T-cell (primary cell): ENCODE data around the gene FREY1. TPM values are rescaled to one million over a fixed set of nuclear protein-coding genes. Genes with fewer than 3 reads are reported as not detected.
A peak's percentile ranks its signal among the peaks of the same experiment; 100 is the strongest.

Source experiments
- ATAC-seq, 4 experiments: fragments of 200-7000 bp in 3 of 4; fragments of 150-1000 bp in 1 of 4; cut with Tn5 transposase; replicated peaks in 1 of 4; 1 replicate in 3 of 4; 2 replicates in 1 of 4; pipeline ENCODE4 v1.10.0; 2021; ENCODE audit warnings: moderate library complexity in 3 of 4, mild to moderate bottlenecking in 2 of 4, moderate number of reproducible peaks in 1 of 4
- CTCF ChIA-PET, 2 donors: fragments of 300-600 bp; sonication (Branson Sonifier 250); formaldehyde crosslinking; loops; one replicate each; lab custom pipeline; 2022; ENCODE audit warnings: antibody characterized with exemption in 2 of 2; lab: Charles Lee
- POLR2A ChIA-PET, 2 donors: fragments of 300-600 bp; sonication (Branson Sonifier 250); formaldehyde crosslinking; loops; one replicate each; lab custom pipeline; 2022; ENCODE audit warnings: antibody characterized with exemption in 2 of 2; lab: Charles Lee
- DNase-seq, 35 experiments: peaks; one replicate each; pipeline versions ENCODE4 v3.0.0 to v3.0.0-alpha.2; 2013 to 2023
- H3K27ac ChIP-seq: one replicate; pipeline ENCODE4 v1.5.1; 2013; ENCODE audit warnings: low read length
- H3K27me3 ChIP-seq, 2 experiments: replicated peaks in 1 of 2; 1 replicate in 1 of 2; 2 replicates in 1 of 2; pipeline versions ENCODE4 v1.6.1 to v1.7.0; 2013; ENCODE audit warnings: low read length in 1 of 2, mixed read lengths in 1 of 2; ENCODE audit not compliant: control insufficient read depth in 2 of 2, insufficient read depth in 2 of 2; ENCODE audit errors: extremely low read depth in 1 of 2
- H3K36me3 ChIP-seq, 2 donors: 1 replicate in 1 of 2; 2 replicates in 1 of 2; pipeline versions ENCODE4 v1.6.1 to v1.7.0; 2013; ENCODE audit warnings: low read length in 1 of 2; ENCODE audit not compliant: control insufficient read depth in 2 of 2, insufficient read depth in 1 of 2; ENCODE audit errors: extremely low read depth in 1 of 2
- H3K4me1 ChIP-seq, 2 experiments: 1 replicate in 1 of 2; 2 replicates in 1 of 2; pipeline versions ENCODE4 v1.6.1 to v1.7.0; 2013; ENCODE audit warnings: low read length in 2 of 2, mixed read lengths in 1 of 2; ENCODE audit not compliant: insufficient read depth in 2 of 2, control insufficient read depth in 1 of 2; ENCODE audit errors: extremely low read depth in 1 of 2
- H3K4me3 ChIP-seq, 2 donors: 1 replicate in 1 of 2; 2 replicates in 1 of 2; pipeline versions ENCODE4 v1.5.1 to v1.7.0; 2013; ENCODE audit warnings: mild to moderate bottlenecking in 2 of 2, low read length in 1 of 2, moderate library complexity in 1 of 2; ENCODE audit not compliant: control insufficient read depth in 1 of 2; ENCODE audit errors: extremely low read depth in 1 of 2
- H3K9me3 ChIP-seq: 2 replicates; pipeline ENCODE4 v1.7.0; 2013
- H3K27ac Mint-ChIP-seq, 2 donors: one replicate each; pipeline ENCODE4 v1.8.0; 2020 to 2021; ENCODE audit warnings: mild to moderate bottlenecking in 2 of 2, mixed read lengths in 2 of 2
- H3K27me3 Mint-ChIP-seq, 2 donors: one replicate each; pipeline ENCODE4 v1.8.0; 2021 to 2022; ENCODE audit warnings: mixed read lengths in 2 of 2
- H3K36me3 Mint-ChIP-seq: one replicate; pipeline ENCODE4 v1.8.0; 2021; ENCODE audit warnings: mixed read lengths
- H3K4me1 Mint-ChIP-seq, 3 donors: one replicate each; pipeline ENCODE4 v1.8.0; 2020 to 2022; ENCODE audit warnings: mixed read lengths in 3 of 3, mild to moderate bottlenecking in 1 of 3
- H3K4me3 Mint-ChIP-seq, 3 donors: one replicate each; pipeline ENCODE4 v1.8.0; 2020 to 2022; ENCODE audit warnings: mild to moderate bottlenecking in 3 of 3, mixed read lengths in 3 of 3, moderate library complexity in 3 of 3
- H3K9me3 Mint-ChIP-seq, 3 donors: one replicate each; pipeline ENCODE4 v1.8.0; 2020 to 2022; ENCODE audit warnings: mixed read lengths in 3 of 3
- WGBS: methylation state at CpG from one replicate; pipeline ENCODE4 v1.1.5; 2013; ENCODE audit warnings: missing lambda C conversion rate; ENCODE audit not compliant: insufficient coverage; 5-methylcytosine and 5-hydroxymethylcytosine counted together
- total RNA-seq, 35 experiments: library from RNA in 6 of 35; stranded (reverse) in 6 of 35; fragments of 120-200 nt in 1 of 35; gene quantifications; one replicate each; pipeline versions ENCODE4 v1.2.1 to v1.2.4 and lab custom pipeline; 2013 to 2026

The FREY1 gene
- total RNA-seq, 5 donors from 2014 or later (not counting 1 experiment from before 2014, with no cell fraction given): 2.5 to 6.8 (median 4.6) TPM

- Histone ChIP-seq H3K4me1 (no peaks in the 10 kb centered on the region), H3K27ac (no peak overlapping the region), H3K27me3 (no peaks in the 10 kb centered on the region), H3K36me3 (peaks cover 15 to 80% of the 10 kb centered on the region in 2 donors), H3K9me3 (no peaks in the 10 kb centered on the region), H3K4me3 (no peak overlapping the region)
- no peak for DNase-seq
- ChIA-PET POLR2A (no interaction called here), CTCF (interaction anchor here in 1 of 2 donors (1.0 kb wide), 1 partner anchor 130 kb away, joined by 3 read pairs; no protein-coding TSS in a partner anchor)
- Mint-ChIP-seq H3K27ac (no peak overlapping the region), H3K9me3 (no peaks in the 10 kb centered on the region), H3K27me3 (no peaks in the 10 kb centered on the region), H3K36me3 (peaks cover 70% of the 10 kb centered on the region), H3K4me1 (peaks cover 0 to under 1% (median 0%) of the 10 kb centered on the region in 3 donors), H3K4me3 (no peak overlapping the region)
- ATAC-seq: no peak
- WGBS: 93% methylated on average over 3 of the region's 6 CpGs
Observed at GRCh38 chr11:45876401-45876800, 30.7 kb downstream of the FREY1 start.

DNA sequence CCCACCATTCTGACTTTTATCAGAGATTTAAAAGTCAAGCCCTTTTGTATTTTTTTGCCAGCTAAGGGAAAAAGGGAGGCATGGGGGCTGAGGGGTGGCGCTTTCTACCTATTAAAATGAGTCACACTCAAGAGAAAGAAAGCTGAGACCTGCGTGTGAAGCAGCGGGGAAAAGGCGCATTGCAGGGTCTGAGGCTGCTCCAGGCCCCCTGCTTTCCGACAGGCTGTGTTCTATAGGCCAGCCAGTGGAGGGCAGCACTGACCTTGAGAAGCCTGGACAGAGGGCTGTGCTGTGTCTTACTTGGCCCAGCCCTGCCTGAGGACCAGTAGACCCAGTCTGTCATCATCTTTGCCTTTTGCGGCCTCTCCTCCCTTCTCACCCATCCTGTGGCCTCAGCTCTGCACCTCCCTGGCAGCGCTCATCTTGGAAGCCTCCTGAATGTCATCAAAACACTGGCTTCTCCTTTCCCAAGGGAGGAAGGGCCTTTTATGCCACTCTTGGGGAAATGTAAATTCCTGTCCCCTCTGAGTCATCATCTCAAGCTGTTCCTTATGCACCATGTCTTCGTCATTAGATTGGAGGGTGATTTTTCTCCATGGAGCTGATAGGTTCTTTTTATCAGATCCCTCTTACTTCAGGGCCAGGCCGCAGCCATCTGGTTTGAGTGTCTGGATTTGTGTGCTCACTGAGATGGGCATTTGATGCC lies 34.3 kb downstream of the FREY1 start:
- no peaks in the 10 kb centered on the region for H3K27me3 ChIP-seq
- H3K9me3 ChIP-seq: no peaks in the 10 kb centered on the region
- H3K4me3 ChIP-seq: no peak overlapping the region
- ATAC-seq (peak in 2 of 4 experiments; percentile 41 to 44), DNase-seq (peak in 16 of 35 experiments; percentile 9 to 49 (median 18))
- 90% methylated on average over 6 of the region's 9 CpGs for WGBS
- Mint-ChIP-seq H3K4me3 (no peak overlapping the region), H3K27me3 (no peaks in the 10 kb centered on the region), H3K4me1 (peaks cover 0 to 8% (median 0%) of the 10 kb centered on the region in 3 donors), H3K9me3 (no peaks in the 10 kb centered on the region), H3K27ac (no peak overlapping the region), H3K36me3 (peaks cover 64% of the 10 kb centered on the region)
- no peak overlapping the region for H3K27ac ChIP-seq
- peaks cover 36 to 94% of the 10 kb centered on the region in 2 donors for H3K36me3 ChIP-seq
- ChIA-PET CTCF (interaction anchor here in 1 of 2 donors (1.3 to 1.6 kb wide), 2 partner anchors 22 to 134 kb away, joined by 3 to 6 read pairs; no protein-coding TSS in a partner anchor), POLR2A (interaction anchor here (0.6 to 1.0 kb wide), 3 partner anchors 13 to 222 kb away, joined by 3 to 7 read pairs (median 5); no protein-coding TSS in a partner anchor)
- H3K4me1 ChIP-seq: no peaks in the 10 kb centered on the region

GRCh38 chr11:45871638-45872037 lies 35.4 kb downstream of the FREY1 start:
- no peak overlapping the region for H3K4me3 Mint-ChIP-seq
- Histone ChIP-seq H3K36me3 (peaks cover 35 to 94% of the 10 kb centered on the region in 2 donors), H3K27ac (no peak overlapping the region), H3K4me3 (no peak overlapping the region), H3K9me3 (no peaks in the 10 kb centered on the region), H3K4me1 (no peaks in the 10 kb centered on the region), H3K27me3 (no peaks in the 10 kb centered on the region)
- no peak for ATAC-seq
- H3K36me3 Mint-ChIP-seq: peaks cover 62% of the 10 kb centered on the region
- WGBS: 100% methylated on average over 1 of the region's 2 CpGs
- CTCF ChIA-PET: interaction anchor here (0.8 to 1.6 kb wide), 2 partner anchors 16 to 135 kb away, joined by 4 to 6 read pairs; no protein-coding TSS in a partner anchor
- no peak overlapping the region for H3K27ac Mint-ChIP-seq
- POLR2A ChIA-PET: interaction anchor here in 1 of 2 donors (1.0 kb wide), 1 partner anchor 12 kb away, joined by 3 read pairs; no protein-coding TSS in a partner anchor
- H3K4me1 Mint-ChIP-seq: peaks cover 0 to 10% (median 0%) of the 10 kb centered on the region in 3 donors
- DNase-seq: no peak
- H3K27me3 Mint-ChIP-seq: no peaks in the 10 kb centered on the region
- no peaks in the 10 kb centered on the region for H3K9me3 Mint-ChIP-seq

DNA sequence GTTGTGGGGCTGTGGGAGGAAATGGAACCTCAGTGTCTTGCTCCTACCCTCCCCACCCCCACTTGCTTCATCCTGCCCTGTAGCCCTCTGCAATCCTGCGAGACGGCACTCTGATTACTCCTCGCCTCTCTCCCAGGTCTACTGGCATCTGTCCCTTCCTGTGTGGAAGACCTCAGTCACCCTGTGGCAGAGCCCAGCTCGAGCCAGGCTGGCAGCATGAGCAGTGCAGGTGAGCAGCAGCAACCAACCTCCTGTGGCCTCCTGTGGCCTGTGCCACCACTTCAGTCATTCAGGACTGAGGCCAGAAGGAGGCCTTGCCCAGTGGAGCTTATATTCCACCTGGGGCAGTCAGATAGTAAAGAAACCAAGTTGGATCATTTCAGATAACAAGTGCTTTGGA lies 36.4 kb downstream of the FREY1 start:
- no peak overlapping the region for H3K4me3 Mint-ChIP-seq
- peaks cover 0 to 10% (median 0%) of the 10 kb centered on the region in 3 donors for H3K4me1 Mint-ChIP-seq
- no peak overlapping the region for H3K27ac ChIP-seq
- peaks cover 64% of the 10 kb centered on the region for H3K36me3 Mint-ChIP-seq
- no peak for ATAC-seq
- H3K36me3 ChIP-seq: peaks cover 35 to 96% of the 10 kb centered on the region in 2 donors
- WGBS: 80% methylated on average over 1 of the region's 4 CpGs
- H3K4me1 ChIP-seq: no peaks in the 10 kb centered on the region
- no peaks in the 10 kb centered on the region for H3K27me3 ChIP-seq
- H3K27ac Mint-ChIP-seq: no peak overlapping the region
- no peak overlapping the region for H3K4me3 ChIP-seq
- CTCF ChIA-PET: no interaction called here
- POLR2A ChIA-PET: no interaction called here
- DNase-seq: no peak
- H3K9me3 Mint-ChIP-seq: no peaks in the 10 kb centered on the region
- H3K9me3 ChIP-seq: no peaks in the 10 kb centered on the region
- H3K27me3 Mint-ChIP-seq: no peaks in the 10 kb centered on the region

DNA sequence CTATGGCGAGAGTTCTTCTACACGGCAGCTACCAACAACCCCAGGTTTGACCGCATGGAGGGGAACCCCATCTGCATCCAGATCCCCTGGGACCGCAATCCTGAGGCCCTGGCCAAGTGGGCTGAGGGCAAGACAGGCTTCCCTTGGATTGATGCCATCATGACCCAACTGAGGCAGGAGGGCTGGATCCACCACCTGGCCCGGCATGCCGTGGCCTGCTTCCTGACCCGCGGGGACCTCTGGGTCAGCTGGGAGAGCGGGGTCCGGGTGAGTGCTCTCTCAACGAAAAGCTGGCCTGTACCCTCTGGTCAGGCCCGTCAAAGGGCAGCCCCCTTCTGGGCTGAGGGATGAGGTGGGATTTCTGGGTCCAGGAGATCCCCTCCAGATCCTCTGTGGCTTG lies 37.5 kb downstream of the FREY1 start:
- ChIA-PET CTCF (no interaction called here), POLR2A (no interaction called here)
- Histone ChIP-seq H3K27me3 (no peaks in the 10 kb centered on the region), H3K4me3 (no peak overlapping the region), H3K36me3 (peaks cover 35 to 95% of the 10 kb centered on the region in 2 donors), H3K9me3 (no peaks in the 10 kb centered on the region), H3K27ac (no peak overlapping the region), H3K4me1 (no peaks in the 10 kb centered on the region)
- H3K27me3 Mint-ChIP-seq: no peaks in the 10 kb centered on the region
- no peak for ATAC-seq
- H3K4me1 Mint-ChIP-seq: peaks cover 0 to 10% (median 0%) of the 10 kb centered on the region in 3 donors
- H3K4me3 Mint-ChIP-seq: no peak overlapping the region
- no peak for DNase-seq
- no peak overlapping the region for H3K27ac Mint-ChIP-seq
- peaks cover 66% of the 10 kb centered on the region for H3K36me3 Mint-ChIP-seq
- 96% methylated on average over 10 of the region's 12 CpGs for WGBS
- no peaks in the 10 kb centered on the region for H3K9me3 Mint-ChIP-seq

GRCh38 chr11:45864041-45864440 lies 43.0 kb downstream of the FREY1 start:
- ATAC-seq (no peak), DNase-seq (no peak)
- no peaks in the 10 kb centered on the region for H3K9me3 Mint-ChIP-seq
- POLR2A ChIA-PET: interaction anchor here in 1 of 2 donors (1.2 kb wide), 1 partner anchor 10 kb away, joined by 4 read pairs; no protein-coding TSS in a partner anchor
- Histone ChIP-seq H3K36me3 (peaks cover 10 to 96% of the 10 kb centered on the region in 2 donors), H3K27ac (no peak overlapping the region), H3K27me3 (no peaks in the 10 kb centered on the region), H3K9me3 (no peaks in the 10 kb centered on the region), H3K4me1 (no peaks in the 10 kb centered on the region), H3K4me3 (no peak overlapping the region)
- peaks cover 70% of the 10 kb centered on the region for H3K36me3 Mint-ChIP-seq
- H3K4me3 Mint-ChIP-seq: no peak overlapping the region
- no peaks in the 10 kb centered on the region for H3K27me3 Mint-ChIP-seq
- H3K4me1 Mint-ChIP-seq: peaks cover 0 to 4% (median 0%) of the 10 kb centered on the region in 3 donors
- CTCF ChIA-PET: no interaction called here
- no peak overlapping the region for H3K27ac Mint-ChIP-seq
